Lung (tissue), 12 donors: ENCODE measurements around the gene DDX56. TPM values are rescaled to one million over a fixed set of nuclear protein-coding genes. Genes with fewer than 3 reads are reported as not detected.

Source experiments
- ATAC-seq: fragments of 200-7000 bp; cut with Tn5 transposase; one replicate; pipeline ENCODE4 v1.9.1; 2020; ENCODE audit warnings: moderate number of reproducible peaks; ENCODE audit not compliant: insufficient read depth, low FRiP score
- DNase-seq, 3 donors: peaks; one replicate each; pipeline ENCODE4 v3.0.0-alpha.2; 2013 to 2017
- H3K27ac ChIP-seq, 2 donors: one replicate each; pipeline ENCODE4 v1.5.1; 2013; ENCODE audit warnings: mild to moderate bottlenecking in 2 of 2, moderate library complexity in 2 of 2, control low read depth in 1 of 2, inconsistent platforms in 1 of 2, low read depth in 1 of 2, low read length in 1 of 2
- H3K27me3 ChIP-seq, 3 donors: one replicate each; pipeline ENCODE4 v1.5.1; 2013; ENCODE audit warnings: low read length in 2 of 3; ENCODE audit not compliant: control insufficient read depth in 3 of 3, insufficient read depth in 3 of 3
- H3K36me3 ChIP-seq, 4 donors: one replicate each; pipeline ENCODE4 v1.5.1; 2013; ENCODE audit warnings: low read length in 4 of 4, mild to moderate bottlenecking in 1 of 4, moderate library complexity in 1 of 4; ENCODE audit not compliant: control insufficient read depth in 4 of 4, insufficient read depth in 4 of 4
- H3K4me1 ChIP-seq, 5 donors: one replicate each; pipeline ENCODE4 v1.5.1; 2013; ENCODE audit warnings: low read length in 5 of 5, mild to moderate bottlenecking in 2 of 5, moderate library complexity in 1 of 5; ENCODE audit not compliant: control insufficient read depth in 5 of 5, insufficient read depth in 5 of 5
- H3K4me3 ChIP-seq: one replicate; pipeline ENCODE4 v1.5.1; 2013; ENCODE audit warnings: mild to moderate bottlenecking, control low read depth, moderate library complexity
- H3K9ac ChIP-seq, 2 donors: one replicate each; pipeline ENCODE4 v1.5.1; 2013; ENCODE audit warnings: low read length in 2 of 2, control low read depth in 1 of 2; ENCODE audit not compliant: insufficient read depth in 1 of 2
- H3K9me3 ChIP-seq, 4 donors: one replicate each; pipeline ENCODE4 v1.5.1; 2013; ENCODE audit warnings: low read length in 3 of 4, mild to moderate bottlenecking in 1 of 4, moderate library complexity in 1 of 4; ENCODE audit not compliant: control insufficient read depth in 4 of 4, insufficient read depth in 3 of 4
- CTCF ChIP-seq: IDR thresholded peaks from 2 replicates; pipeline ENCODE4 v1.5.1; 2012; ENCODE audit warnings: mild to moderate bottlenecking; ENCODE audit errors: control extremely low read depth, extremely low read depth
- WGBS, 2 donors: extraction: QIAGEN DNeasy Blood & Tissue Kit; methylation state at CpG; one replicate each; pipeline ENCODE4 v1.1.7; 2013; 5-methylcytosine and 5-hydroxymethylcytosine counted together
- polyA plus RNA-seq, 2 donors: library from polyadenylated mRNA; stranded (reverse); fragments of 200-250 nt; gene quantifications; one replicate each; pipeline ENCODE4 v1.2.1, GENCODE V29; 2013
- total RNA-seq, 2 donors: library from RNA; depleted of rRNA in 1 of 2; stranded (reverse); fragments of >200 nt in 1 of 2; gene quantifications; one replicate each; pipeline ENCODE4 v1.2.1, GENCODE V29; 2014 to 2021
- donor health status: control.
- donor health status: control.
- donor health status: Bipolar disorder and iron deficiency.
- donor health status: healthy.
- donor health status: DM: yes; HTN: yes; CAD: no.

DDX56 gene
- total and polyA plus RNA-seq, 4 donors, result 45.9 to 67.5 (median 58.2) TPM

GRCh38 chr7:44534087-44534486 is 39.6 kb downstream of the DDX56 start:
- DNase-seq, result peak in 2 of 3 donors; percentile 57 to 59
- no peak for TF ChIP-seq CTCF

GRCh38 chr7:44533301-44534055 is 40.2 kb downstream of the DDX56 start:
- 81 to 83% methylated on average over 8 of the region's 8 CpGs for WGBS, 2 donors
- no peak for ATAC-seq

More at GRCh38 chr7:44534087-44534486, 39.6 kb downstream of the DDX56 start:
- H3K4me1 ChIP-seq, result peaks cover 0 to 15% (median 0%) of the 10 kb centered on the region in 5 donors
- no peak overlapping the region for H3K27ac ChIP-seq
- no peaks in the 10 kb centered on the region for H3K9me3 ChIP-seq
- WGBS, 2 donors, result 46 to 75% methylated on average over 5 of the region's 5 CpGs
- no peaks in the 10 kb centered on the region for H3K27me3 ChIP-seq
- H3K4me3 ChIP-seq, result no peak overlapping the region
- no peak overlapping the region for H3K9ac ChIP-seq
- no peaks in the 10 kb centered on the region for H3K36me3 ChIP-seq
- ATAC-seq, result no peak

GRCh38 chr7:44531421-44532380 is 42.0 kb downstream of the DDX56 start:
- Histone ChIP-seq H3K4me3 (no peak overlapping the region), H3K4me1 (peaks cover 0 to 15% (median 0%) of the 10 kb centered on the region in 5 donors), H3K9ac (no peak overlapping the region), H3K27me3 (no peaks in the 10 kb centered on the region), H3K36me3 (no peaks in the 10 kb centered on the region), H3K9me3 (peaks cover 0 to 6% (median 0%) of the 10 kb centered on the region in 4 donors), H3K27ac (no peak overlapping the region)
- ATAC-seq (no peak), DNase-seq (no peak)
- no peak for TF ChIP-seq CTCF
- 86 to 89% methylated on average over 17 of the region's 17 CpGs for WGBS, 2 donors

More at GRCh38 chr7:44533301-44534055, 40.2 kb downstream of the DDX56 start:
- no peak overlapping the region for H3K27ac ChIP-seq
- no peaks in the 10 kb centered on the region for H3K27me3 ChIP-seq
- H3K36me3 ChIP-seq, result no peaks in the 10 kb centered on the region
- no peak overlapping the region for H3K4me3 ChIP-seq
- no peak overlapping the region for H3K9ac ChIP-seq
- H3K9me3 ChIP-seq, result no peaks in the 10 kb centered on the region
- no peak for TF ChIP-seq CTCF
- peak in 1 of 3 donors; percentile 3 for DNase-seq
- peaks cover 0 to 15% (median 0%) of the 10 kb centered on the region in 5 donors for H3K4me1 ChIP-seq
